AG09309 (cell line): ENCODE measurements around the gene GNG13.

Experiments used
- DNase-seq: peaks from one replicate; pipeline ENCODE4 v3.0.0-alpha.2; 2010; ENCODE audit warnings: low read depth
- H3K4me3 ChIP-seq: 2 replicates; pipeline ENCODE4 v1.5.1; 2011; ENCODE audit warnings: mild to moderate bottlenecking, low read depth, low read length, moderate library complexity; ENCODE audit not compliant: control insufficient read depth
- TF ChIP-seq, protein P1 (sequence below): IDR thresholded peaks from 2 replicates; pipeline ENCODE4 v1.5.1; 2011; ENCODE audit warnings: mild to moderate bottlenecking, low read depth, low read length, inconsistent platforms; ENCODE audit not compliant: insufficient read depth, control insufficient read depth; ENCODE audit errors: missing control alignments

GNG13 gene

GRCh38 chr16:819336-820043, 19.0 kb upstream of the GNG13 start:
- DNase-seq: no peak
- TF ChIP-seq, protein P1, sequence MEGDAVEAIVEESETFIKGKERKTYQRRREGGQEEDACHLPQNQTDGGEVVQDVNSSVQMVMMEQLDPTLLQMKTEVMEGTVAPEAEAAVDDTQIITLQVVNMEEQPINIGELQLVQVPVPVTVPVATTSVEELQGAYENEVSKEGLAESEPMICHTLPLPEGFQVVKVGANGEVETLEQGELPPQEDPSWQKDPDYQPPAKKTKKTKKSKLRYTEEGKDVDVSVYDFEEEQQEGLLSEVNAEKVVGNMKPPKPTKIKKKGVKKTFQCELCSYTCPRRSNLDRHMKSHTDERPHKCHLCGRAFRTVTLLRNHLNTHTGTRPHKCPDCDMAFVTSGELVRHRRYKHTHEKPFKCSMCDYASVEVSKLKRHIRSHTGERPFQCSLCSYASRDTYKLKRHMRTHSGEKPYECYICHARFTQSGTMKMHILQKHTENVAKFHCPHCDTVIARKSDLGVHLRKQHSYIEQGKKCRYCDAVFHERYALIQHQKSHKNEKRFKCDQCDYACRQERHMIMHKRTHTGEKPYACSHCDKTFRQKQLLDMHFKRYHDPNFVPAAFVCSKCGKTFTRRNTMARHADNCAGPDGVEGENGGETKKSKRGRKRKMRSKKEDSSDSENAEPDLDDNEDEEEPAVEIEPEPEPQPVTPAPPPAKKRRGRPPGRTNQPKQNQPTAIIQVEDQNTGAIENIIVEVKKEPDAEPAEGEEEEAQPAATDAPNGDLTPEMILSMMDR: no peak
- H3K4me3 ChIP-seq: no peak overlapping the region

DNA sequence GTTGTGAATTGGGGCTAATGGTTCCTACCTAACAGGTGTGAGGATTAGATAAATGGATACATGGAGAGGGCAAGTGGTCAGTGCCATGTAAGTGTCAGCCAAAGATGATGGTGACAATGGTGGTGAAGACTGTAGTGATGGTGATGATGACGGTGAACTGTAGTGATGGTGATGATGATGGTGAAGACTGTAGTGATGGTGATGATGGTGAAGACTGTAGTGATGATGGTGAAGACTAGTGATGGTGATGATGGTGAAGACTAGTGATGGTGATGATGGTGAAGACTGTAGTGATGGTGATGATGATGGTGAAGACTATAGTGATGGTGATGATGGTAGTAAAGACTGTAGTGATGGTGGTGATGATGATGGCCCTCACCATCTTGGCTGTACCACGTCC, 18.1 kb upstream of the GNG13 start:
- no peak for DNase-seq
- TF ChIP-seq, protein P1: no peak

GRCh38 chr16:818132-818531, 17.6 kb upstream of the GNG13 start:
- TF ChIP-seq, protein P1: no peak
- H3K4me3 ChIP-seq: no peak overlapping the region
- DNase-seq: no peak

More for the DNA sequence above, 18.1 kb upstream of the GNG13 start:
- no peak overlapping the region for H3K4me3 ChIP-seq

- no peak for DNase-seq
- H3K4me3 ChIP-seq: no peak overlapping the region
- TF ChIP-seq, protein P1: no peak
Measured at GRCh38 chr16:817001-817906, 16.7 kb upstream of the GNG13 start.

DNA sequence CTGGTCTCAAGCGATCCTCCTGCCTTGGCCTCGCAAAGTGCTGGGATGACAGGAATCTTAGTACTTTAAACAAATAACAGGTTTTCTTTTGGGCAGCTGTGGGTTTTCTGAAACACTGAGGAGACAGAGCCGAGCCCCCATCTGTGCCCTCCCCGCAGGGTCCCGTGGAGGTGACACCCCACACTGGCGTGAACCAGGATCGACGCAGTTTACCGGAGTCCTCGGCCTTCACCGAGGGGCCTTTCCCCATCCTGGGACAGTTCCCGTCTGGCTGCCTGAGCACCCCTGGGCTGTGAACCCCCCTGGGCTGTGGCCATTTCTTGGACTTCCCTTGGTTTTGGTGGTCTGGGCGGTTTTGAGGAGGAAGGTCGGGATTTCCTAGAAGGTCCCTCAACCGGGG, 15.3 kb upstream of the GNG13 start:
- no peak overlapping the region for H3K4me3 ChIP-seq
- TF ChIP-seq, protein P1: no peak
- DNase-seq: no peak

GRCh38 chr16:814974-815373, 14.4 kb upstream of the GNG13 start:
- H3K4me3 ChIP-seq: no peak overlapping the region
- DNase-seq: peak; percentile 21
- TF ChIP-seq, protein P1: no peak
